M059J (cell line): Measurements from ENCODE around the gene MBP. TPM values are rescaled to one million over a fixed set of nuclear protein-coding genes. Genes with fewer than 3 reads are reported as not detected.

Source experiments
- DNase-seq: peaks from one replicate; pipeline ENCODE4 v3.0.0-alpha.2; 2012; ENCODE audit warnings: low read depth
- total RNA-seq: library from RNA; depleted of rRNA; stranded (reverse); fragments of >200 nt; shearing (Covaris generic); gene quantifications from 2 replicates; pipeline ENCODE4 v1.2.3, GENCODE V29; 2014

Gene MBP
- total RNA-seq, 1 experiment from 2014 or later = 9.9 TPM

DNA sequence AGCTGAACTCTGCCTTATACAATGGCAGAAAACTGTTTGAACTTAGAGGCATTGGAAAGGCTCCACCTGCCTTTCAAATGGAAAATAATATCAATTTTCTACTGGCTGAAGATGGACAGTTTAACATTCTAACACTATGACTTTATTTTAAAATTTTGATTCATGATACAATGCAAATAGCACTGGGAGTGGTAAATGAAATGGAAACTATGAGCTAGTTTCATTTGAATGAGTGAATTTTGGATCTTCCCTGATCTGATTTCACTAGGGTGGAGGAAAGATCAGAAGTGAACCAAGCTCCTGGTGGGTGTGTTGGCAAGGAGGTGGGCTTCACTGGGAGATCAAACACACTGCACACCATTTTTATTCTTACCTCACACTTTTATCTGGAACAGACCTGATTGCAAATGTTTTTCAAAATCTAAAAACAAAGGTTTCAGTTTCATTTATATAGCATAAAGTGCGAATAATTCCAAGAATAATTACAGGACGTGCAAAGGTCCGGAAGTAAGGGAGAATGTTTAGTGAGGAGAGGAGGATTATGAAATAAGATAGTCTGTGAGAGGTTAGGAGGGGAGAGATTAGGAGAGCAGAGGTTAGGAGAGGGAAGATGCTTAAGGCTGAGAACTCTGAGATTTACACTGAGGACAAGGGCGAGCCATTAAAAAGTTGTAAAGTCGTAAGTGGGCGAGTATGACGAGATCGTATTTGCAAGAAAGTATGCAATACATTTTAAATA is 18.6 kb upstream of the MBP start:
- no peak for DNase-seq

DNA sequence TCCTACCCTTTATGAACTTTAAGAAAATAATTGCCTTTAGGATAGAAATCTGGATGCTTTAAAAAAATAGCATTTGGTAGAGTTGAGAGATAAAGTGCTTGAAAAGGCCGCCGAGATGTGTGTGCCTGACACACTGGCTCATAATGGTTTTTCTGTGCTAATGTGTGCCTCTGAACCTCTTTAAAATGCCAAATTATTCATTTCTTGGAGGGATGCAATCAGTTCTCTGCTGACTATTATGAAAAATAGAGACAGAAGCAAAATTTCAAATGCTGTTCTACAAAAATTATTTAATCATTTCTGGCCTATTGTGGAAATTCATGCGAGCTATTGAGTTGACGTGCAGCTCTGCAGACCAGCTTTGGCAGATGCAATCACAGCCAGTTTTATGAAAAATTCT is 18.0 kb upstream of the MBP start:
- DNase-seq = no peak

DNA sequence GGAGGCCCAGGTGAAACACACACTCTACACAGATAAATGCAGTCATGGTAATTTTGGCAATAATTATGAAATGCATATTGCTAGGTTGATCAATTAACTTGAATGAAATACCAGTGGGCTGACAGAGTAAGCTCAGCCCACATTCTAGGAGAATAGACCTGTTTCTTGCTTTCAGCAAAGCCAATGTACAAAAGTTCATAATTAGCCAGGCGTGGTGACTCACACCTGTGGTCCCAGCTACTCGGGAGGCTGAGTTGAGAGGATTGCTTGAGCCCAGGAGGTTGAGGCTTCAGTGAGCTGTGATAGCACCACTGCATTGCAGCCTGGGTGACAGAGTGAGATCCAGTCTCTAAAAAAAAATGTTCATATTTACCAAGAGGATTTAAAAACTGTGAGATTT is 15.7 kb upstream of the MBP start:
- no peak for DNase-seq

DNA sequence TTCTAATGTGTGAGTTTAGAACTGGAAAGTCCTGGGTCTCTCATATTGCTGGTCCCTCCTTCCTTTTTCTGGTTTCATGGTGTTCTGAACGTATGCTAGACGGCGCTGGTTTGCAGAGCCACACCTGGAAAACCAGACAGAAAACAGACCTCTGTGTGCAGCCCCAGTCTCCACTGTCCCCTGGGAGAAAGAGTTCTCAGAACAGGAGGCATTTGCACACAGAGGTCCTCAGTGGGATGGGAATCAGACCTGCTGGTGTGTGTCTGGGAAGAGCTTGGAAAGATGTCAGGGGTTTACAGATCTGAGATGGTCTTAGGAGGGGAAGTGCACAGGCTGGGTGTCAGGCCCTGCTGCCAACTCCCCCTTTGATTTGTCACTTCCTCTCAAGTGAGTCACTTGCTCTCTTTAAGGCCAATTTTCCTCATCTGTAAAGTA is 14.9 kb upstream of the MBP start:
- DNase-seq = peak; percentile 41

DNA sequence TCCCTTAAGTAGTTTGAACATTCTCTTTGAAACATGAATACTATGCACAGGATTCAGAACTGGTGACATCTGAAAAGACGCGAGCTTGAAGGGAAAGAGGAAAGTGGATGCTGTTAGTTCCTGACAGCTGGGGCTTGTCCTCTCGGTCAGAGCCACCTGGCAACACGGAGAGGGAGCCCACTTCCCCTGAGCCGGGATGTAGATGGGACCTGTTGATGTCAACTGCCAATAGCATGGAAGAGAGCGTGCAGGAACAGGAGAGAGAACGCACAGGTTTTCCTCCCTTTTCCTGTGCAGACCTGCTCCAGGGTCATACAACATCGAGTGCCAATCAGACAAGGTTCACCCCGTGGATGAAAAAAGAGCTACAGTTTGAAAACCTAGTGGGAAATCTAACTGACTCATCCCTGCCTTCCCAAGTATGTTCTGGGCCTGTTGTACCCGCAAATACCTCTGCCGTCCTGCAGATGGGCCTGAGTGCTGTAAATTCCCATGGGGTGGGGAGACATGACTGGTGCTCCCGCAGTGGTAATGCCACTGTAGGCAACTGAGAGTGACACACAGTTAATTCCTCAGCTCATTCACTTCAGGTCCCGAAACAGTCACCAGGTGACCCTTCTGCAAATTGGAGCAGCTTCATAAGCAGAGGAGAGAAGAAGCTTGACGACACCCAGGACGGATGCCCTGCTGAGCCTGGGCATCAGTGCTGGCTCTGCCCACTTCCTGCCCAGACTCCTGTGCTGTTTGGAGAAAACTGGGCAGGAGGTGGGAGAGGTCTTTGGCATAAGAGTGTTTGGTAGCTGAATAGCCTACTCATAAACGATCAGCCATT is 13.9 kb upstream of the MBP start:
- no peak for DNase-seq

DNA sequence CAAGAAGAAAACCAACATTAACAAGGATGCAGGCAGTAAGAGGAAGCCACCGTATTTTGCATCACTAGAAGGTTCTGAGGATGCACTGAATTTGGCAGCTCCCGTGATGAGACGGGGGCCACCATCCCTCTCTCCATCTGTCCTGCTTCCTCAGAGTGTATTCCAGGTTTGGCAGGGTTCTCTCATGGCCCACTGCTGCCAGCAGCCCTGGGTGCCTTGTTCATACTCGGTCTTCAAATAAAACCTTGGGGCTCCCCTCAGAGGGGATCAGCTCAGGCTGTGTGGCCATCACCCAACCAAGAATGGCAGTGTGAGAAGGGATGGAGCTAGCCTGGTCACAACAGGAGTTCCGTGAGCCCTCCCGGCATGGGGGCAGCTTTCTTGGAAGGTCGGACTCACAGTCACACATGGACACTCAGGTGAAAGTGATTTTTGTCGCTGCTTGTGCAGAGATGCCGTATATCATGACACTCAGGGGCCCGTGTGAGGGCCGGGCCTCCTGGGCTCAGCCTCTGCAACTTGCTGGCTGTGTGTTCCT is 12.8 kb upstream of the MBP start:
- no peak for DNase-seq

DNA sequence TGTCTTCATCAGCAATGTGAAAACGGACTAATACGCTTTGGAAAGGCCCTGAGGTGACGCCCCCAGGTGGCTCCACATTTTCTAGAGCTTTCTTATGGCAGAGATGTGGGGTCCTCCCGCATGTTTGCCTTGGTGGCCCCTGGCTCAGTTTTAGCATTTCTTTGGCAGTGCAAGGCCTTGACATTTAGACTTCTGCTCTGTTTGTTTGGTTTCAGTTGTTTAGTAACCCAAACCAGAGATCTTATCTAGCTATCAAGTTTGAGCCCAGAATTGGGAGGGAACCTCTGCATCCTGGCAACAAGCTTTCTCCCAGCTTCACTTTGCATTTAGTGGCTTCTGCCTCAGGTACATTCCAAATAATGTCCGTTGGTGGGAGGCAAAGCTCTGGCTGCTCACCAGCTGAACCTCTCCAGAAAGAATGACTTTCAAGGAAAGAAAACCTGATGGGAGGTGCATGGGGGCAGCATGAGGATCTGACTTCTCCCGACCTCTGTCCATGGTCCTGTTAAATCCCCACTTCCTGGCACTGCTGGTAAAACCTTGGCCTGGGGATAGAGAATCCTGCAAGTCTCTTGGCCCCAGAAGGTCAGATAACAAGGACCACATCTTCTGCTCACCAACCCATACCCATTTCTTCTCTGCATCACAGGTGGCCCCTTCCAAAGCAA is 12.0 kb upstream of the MBP start:
- DNase-seq = peak; percentile 29

DNA sequence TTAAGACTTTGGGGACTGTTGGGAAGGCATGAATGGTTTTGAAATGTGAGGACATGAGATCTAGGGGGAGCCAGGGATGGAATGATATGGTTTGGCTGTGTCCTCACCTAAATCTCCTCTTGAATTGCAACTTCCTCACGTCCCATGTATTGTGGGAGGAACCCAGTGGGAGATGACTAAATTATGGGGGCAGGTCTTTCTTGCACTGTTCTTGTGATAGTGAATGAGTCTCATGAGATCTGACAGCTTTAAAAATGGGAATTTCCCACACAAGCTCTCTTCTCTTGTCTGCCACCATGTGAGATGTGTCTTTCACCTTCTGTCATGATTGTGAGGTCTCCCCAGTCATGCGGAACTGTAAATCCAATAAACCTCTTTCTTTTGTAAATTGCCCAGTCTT is 11.5 kb upstream of the MBP start:
- DNase-seq = no peak

DNA sequence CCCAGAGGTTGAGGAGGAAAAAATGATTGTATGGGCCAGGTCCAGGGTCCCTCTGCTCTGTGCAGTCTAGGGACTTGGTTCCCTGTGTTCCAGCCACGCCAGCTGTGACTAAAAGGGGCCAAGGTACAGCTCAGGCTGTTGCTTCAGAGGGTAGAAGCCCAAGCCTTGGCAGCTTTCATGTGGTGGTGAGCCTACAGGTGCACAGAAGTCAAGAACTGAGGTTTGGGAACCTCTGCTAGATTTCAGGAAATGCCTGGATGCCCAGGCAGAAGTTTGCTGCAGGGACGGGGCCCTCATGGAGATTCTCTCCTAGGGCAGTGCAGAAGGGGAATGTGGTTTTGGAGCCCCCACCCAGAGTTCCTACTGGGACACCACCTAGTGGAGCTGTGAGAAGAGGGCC is 10.6 kb upstream of the MBP start:
- DNase-seq = no peak

DNA sequence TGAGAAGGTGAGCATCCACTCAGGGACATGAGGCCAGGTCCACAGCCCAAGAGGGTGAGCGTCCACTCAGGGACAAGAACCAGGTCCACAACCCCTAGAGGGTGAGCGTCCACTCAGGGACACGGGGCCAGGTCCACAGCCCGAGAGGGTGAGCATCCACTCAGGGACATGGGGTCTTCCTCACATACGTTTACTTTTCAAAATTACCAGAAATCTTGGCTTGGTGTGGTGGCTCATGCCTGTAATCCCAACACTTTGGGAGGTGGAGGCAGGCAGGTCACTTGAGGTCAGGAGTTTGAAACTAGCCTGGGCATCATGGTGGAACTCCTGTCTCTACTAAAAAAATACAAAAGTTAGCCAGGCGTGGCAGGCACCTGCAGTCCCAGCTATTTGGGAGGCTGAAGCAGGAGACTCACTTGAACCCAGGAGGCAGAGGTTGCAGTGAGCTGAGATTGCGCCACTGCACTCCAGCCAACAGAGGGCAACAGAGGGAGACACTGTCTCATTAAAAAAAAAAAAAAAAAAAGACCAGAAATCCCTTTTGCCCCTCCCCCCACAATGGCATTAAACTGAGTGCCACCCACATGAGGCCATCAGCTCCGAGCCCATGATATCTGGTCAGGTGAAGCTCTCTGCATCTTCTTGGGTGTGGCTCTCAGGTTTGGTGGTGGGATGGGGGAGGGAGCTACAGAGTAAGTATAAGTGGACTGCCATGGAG is 9.0 kb upstream of the MBP start:
- no peak for DNase-seq

DNA sequence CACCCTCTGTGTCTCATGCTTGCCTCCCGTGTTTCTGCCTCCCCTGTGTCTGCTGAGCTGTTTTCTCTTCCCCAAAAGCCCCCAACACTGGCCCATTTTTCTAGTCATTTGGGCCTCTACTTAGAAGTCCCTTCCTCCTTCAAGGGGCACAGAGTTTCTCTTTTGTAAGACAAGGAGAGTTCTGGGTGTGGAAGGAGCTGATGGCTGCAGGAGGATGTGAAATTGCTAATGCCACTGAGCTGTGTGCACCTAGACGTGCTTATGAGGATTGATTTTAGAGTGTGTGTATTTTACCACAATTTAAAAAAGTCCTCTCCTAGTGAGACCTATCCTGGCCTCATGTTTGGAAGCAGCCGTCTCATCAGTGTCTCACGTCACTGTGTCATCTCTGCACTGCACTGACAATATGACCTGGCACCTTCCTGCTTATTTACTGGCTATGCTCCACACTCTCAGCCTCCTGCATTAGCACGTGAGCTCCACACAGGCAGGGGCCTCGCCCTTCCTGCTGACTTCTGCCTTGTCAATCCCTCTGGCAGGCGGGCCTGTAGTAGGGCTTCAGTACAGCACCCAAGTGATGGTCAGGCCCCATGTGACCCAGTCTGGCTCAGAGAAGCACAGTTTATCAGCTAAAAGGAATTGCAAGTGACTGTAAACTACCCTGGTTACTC is 8.0 kb upstream of the MBP start:
- no peak for DNase-seq

DNA sequence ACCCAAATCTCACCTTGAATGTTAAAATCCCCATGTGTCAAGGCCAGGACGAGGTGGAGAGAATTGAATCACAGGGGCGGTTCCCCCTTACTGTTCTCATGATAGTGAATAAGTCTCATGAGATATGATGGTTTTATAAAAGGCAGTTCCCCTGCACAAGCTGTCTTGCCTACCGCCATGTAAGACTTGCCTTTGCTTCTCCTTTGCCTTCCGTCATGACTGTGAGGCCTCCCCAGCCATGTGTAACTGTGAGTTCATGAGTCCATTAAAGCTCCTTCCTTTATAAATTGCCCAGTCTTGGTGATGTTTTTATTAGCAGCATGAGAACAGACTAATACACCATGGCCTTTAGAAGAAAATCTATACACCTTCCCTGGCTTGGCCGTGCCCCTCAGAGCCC is 7.4 kb upstream of the MBP start:
- DNase-seq = no peak

DNA sequence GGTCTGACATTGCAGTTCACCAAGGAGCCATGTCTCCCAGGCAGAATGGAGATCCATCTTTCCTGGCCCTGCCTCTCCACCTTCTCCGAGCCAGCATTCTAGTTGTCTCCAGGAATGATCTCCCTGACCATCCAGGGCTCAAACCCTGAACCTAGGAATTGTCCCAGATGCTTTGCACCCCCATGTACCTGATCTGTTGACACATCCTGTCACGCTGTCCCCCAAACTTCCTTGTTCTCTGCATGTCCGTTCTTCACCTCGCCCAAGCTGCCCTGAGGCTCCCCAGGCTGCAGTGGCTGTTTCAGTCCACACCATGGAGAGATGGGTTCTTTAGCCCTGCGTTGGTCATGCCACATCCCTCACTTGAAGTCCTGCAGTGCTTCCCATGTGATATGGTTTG is 7.0 kb upstream of the MBP start:
- no peak for DNase-seq

DNA sequence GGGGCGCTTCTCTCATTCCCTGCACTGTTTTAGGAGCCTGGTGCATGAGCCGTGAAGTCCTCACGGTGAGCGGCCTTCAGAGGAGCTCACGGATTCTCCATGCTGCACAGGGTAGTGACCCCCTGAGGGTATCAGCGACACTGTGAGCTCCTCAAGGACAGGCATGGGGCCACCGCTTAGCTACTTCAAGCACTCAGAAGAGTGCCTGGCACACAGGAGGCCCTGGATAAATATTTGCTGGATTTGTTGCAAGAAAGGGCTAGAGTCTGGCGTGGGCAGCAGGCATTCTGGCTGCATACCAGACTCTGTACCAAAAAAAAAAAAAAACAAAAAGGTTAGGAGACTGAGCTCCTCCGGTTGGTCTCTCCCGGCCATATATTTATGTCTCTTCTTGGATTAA is 5.7 kb upstream of the MBP start:
- no peak for DNase-seq

DNA sequence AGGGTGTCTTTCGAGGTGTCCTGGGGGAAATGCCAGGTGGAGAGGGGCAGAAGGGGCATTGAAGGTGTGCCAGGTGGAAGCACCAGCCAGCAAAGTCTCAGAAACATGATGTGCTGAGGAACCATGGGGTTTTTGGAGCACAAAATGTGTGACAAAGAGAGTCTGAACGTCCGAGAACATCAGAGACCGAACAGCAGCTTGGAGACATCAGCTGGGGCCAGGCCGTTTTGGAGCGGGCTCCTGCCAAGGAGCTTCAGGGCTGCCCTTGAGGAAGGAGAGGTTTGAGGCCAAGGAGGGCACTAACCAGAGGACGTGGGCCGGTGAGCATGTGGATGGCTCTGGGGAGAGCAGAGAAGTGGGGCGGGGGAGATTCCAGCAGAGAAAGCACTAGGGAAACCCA is 5.3 kb upstream of the MBP start:
- DNase-seq = no peak

DNA sequence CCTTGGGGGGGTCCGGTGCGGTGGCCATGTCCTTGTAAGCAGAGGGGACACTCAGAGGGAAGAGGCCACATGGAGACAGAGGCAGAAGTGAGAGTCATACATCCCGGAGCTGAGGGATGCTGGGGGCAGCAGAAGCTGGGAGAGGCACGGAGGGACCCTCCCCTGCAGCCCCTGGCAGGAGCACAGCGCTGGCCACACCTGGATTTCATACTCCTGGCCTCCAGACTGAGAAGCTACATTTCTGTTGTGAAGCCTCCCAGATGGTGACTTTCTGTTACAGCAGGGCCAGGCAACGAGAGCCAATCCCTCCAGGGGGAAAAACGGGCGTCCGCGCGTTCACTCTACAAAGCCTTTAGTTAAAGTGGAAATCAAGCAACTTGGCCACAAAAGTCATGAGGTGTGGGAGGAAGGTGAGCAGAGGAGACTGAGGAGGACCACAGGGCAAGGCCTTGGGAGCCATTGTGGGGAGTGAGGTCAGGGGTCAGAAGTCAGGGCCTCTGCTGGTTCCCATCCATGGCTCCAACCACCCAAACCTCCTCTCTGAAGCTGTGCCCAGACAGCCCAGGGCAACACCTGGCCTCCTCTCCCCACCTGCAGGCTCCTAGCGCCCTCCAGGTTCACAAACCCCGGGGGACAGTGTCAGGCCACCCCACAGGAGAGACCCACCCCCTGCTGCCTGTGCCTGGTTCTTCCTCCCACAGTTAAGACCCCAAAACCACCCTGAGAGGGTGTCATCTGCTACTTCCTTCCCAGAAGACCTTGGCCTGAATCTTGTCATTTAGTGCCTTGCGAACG is 4.5 kb upstream of the MBP start:
- DNase-seq = no peak

DNA sequence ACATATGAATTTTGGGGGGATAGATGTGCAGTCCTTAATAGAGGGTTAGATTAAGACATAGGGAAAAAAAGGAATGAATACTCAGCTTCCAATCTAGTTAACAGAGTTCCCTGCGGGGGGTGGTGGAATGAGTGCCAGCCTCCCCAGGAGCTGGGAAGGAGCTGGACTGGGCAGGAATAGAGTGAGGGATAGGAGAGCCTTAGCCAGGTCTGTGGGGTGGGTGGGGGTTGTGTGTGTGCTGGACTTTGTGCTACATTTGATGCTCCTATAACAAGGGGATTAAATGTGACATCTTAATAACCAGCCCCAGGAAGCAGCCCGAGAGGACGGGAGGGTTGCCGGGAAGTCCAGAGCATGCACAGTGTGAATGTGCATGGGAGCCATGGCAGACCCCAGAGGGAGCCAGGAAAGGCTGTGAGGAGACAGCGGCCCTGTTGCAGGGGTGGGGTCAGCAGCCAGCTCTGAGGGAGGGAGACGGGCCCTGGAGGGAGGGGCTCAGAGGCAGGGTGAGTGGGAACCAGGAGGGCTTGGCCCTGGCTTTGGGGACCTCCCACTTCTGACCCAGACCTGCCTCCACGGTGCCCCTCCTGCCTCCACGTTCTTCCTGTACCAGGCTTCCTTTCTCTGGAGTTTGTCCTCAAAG is 3.6 kb upstream of the MBP start:
- no peak for DNase-seq

DNA sequence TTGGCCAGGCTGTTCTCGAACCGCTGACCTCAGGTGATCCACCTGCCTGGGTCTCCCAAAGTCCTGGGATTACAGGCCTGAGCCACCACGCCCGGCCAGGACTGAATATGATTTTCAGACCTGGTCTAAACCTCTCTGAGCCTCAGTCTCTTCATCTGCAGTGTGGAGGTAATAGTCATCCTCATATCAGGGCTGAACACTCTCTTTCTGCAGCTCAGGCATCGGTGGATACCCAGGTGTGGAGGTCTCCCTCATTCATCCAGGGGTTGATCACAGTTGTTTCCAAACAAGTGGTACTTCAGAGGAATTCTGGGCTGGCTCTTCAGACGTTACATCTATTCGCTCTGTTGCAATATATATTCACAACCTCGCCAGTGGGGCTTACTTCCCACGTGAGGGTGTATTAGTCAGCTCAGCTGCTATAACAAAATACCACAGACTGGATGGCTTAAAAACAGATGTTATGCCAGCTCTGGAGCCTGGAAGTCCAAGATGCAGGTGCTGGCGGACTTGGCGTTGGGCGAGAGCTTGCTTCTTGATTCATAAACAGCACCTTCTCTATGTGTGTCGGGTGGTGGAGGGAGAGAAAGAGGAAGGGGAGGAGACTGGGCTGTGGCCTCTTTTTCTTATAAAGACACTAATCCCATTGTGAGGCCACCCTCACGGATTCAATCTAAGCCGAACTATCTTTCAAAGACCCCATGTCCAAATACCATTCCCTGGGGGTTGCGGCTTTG is 2.9 kb upstream of the MBP start:
- no peak for DNase-seq

DNA sequence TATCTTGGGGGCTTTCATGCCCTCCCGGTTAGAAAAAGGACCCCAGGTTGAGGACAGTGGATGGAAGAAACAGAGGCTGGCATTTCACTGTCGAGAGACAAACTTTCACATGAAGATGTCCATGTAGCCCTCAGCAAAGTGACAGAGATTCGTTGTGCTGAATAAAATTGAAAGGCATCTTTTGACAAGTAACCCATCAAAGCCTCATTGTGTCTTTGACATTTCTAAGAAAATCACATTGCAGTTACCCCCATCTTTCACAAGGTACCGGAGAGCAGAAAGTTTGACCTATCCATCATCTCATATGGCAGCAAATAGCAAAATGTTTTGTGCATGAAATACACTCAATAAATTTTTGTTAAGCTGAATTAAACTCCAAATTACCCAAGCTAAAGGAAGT is 2.0 kb upstream of the MBP start:
- DNase-seq = no peak
